K562 (cell line): ENCODE measurements around the gene GLYATL3. TPM values are rescaled to one million over a fixed set of nuclear protein-coding genes. Genes with fewer than 3 reads are reported as not detected.
A peak's percentile ranks its signal among the peaks of the same experiment; 100 is the strongest.

Experiments used
- ATAC-seq: fragments of 200-7000 bp; cut with Tn5 transposase; 3 replicates; pipeline ENCODE4 v1.9.1; 2020; ENCODE audit warnings: moderate library complexity
- Bru-seq: library from RNA; stranded (reverse); fragments of 400-500 nt; gene quantifications from one replicate; lab custom pipeline; 2021; lab: Mats Ljungman, UMichigan
- BruChase-seq, 2 experiments: library from RNA; stranded (reverse); fragments of 400-500 nt; gene quantifications; one replicate each; lab custom pipeline; 2021; lab: Mats Ljungman, UMichigan
- BruUV-seq: library from RNA; stranded (reverse); fragments of 400-500 nt; replicated peaks from 2 replicates; lab custom pipeline; 2021; lab: Mats Ljungman, UMichigan
- CTCF ChIA-PET: fragments of 300-600 bp; formaldehyde crosslinking; extraction: SDS; loops from one replicate; lab custom pipeline; 2021; ENCODE audit warnings: low intra/inter-chr PET ratio; lab: Yijun Ruan, JAX
- POLR2A ChIA-PET: fragments of 300-600, 350-650 bp; sonication (Branson Sonifier 250); formaldehyde crosslinking; extraction: SDS; loops from one replicate; lab custom pipeline; 2021; ENCODE audit warnings: antibody characterized with exemption, inconsistent platforms; lab: Yijun Ruan, JAX
- DNase-seq, 4 experiments: peaks; one replicate each; pipeline versions ENCODE4 v3.0.0 to v3.0.0-alpha.2; 2011 to 2018; ENCODE audit warnings: low spot score in 3 of 4, mixed read lengths in 3 of 4; ENCODE audit errors: extremely low read depth in 1 of 4
- FAIRE-seq: peaks from 2 replicates; lab custom pipeline; 2011; peaks lifted over from hg19 to GRCh38; lab: Jason Lieb, UNC
- H2AFZ ChIP-seq: 2 replicates; pipeline ENCODE4 v1.6.0; 2011; ENCODE audit warnings: low read depth, low read length, control low read depth, inconsistent platforms
- H3K27ac ChIP-seq: fragments of 200-600 bp; 3 replicates; pipeline ENCODE4 v1.8.0; 2011; ENCODE audit warnings: low read depth, mild to moderate bottlenecking, control low read depth, inconsistent platforms, low read length, moderate library complexity, mixed read lengths; ENCODE audit errors: extremely low read depth
- H3K27me3 ChIP-seq, 2 experiments: fragments of 300-600 bp in 1 of 2; 2 replicates in 1 of 2; 3 replicates in 1 of 2; pipeline versions ENCODE4 v1.6.0 to v1.8.0; 2011; ENCODE audit warnings: inconsistent platforms in 2 of 2, low read length in 2 of 2, mild to moderate bottlenecking in 1 of 2, mixed read lengths in 1 of 2, moderate library complexity in 1 of 2; ENCODE audit not compliant: control insufficient read depth in 2 of 2, insufficient read depth in 2 of 2
- H3K36me3 ChIP-seq: fragments of 300-600 bp; 3 replicates; pipeline ENCODE4 v1.8.0; 2011; ENCODE audit warnings: mild to moderate bottlenecking, low read length, inconsistent platforms; ENCODE audit not compliant: control insufficient read depth, insufficient read depth
- H3K4me1 ChIP-seq, 2 experiments: fragments of 200-600 bp in 1 of 2; replicated peaks in 1 of 2; 2 replicates in 1 of 2; 3 replicates in 1 of 2; pipeline versions ENCODE4 v1.5.1 to v1.8.0; 2011; ENCODE audit warnings: inconsistent platforms in 2 of 2, low read length in 2 of 2, mild to moderate bottlenecking in 1 of 2, mixed read lengths in 1 of 2, moderate library complexity in 1 of 2; ENCODE audit not compliant: control insufficient read depth in 2 of 2, insufficient read depth in 2 of 2
- H3K4me2 ChIP-seq: 2 replicates; pipeline ENCODE4 v1.6.1; 2011; ENCODE audit warnings: low read length, control low read depth, inconsistent platforms, mixed read lengths; ENCODE audit not compliant: insufficient read depth
- H3K4me3 ChIP-seq: fragments of 200-600 bp; sonication (generic), shearing (Covaris generic); 2 replicates; pipeline ENCODE4 v1.5.1; 2016; ENCODE audit warnings: control low read depth, inconsistent platforms
- H3K79me2 ChIP-seq: fragments of 200-600 bp; 3 replicates; pipeline ENCODE4 v1.8.0; 2011; ENCODE audit warnings: low read length, inconsistent platforms; ENCODE audit not compliant: control insufficient read depth, insufficient read depth
- H3K9ac ChIP-seq, 2 experiments: 2 replicates each; pipeline versions ENCODE4 v1.6.0 to v1.6.1; 2011; ENCODE audit warnings: low read depth in 2 of 2, low read length in 2 of 2, control low read depth in 1 of 2, inconsistent platforms in 1 of 2, mild to moderate bottlenecking in 1 of 2, mixed read lengths in 1 of 2; ENCODE audit not compliant: insufficient read depth in 1 of 2
- H3K9me1 ChIP-seq: one replicate; pipeline ENCODE4 v1.6.0; 2011; ENCODE audit warnings: inconsistent platforms, mild to moderate bottlenecking, low read length, moderate library complexity; ENCODE audit not compliant: control insufficient read depth, insufficient read depth
- H3K9me3 ChIP-seq: replicated peaks from 2 replicates; pipeline ENCODE4 v1.5.1; 2011; ENCODE audit warnings: low read depth, low read length, inconsistent platforms; ENCODE audit not compliant: control insufficient read depth, insufficient read depth
- H4K20me1 ChIP-seq: replicated peaks from 2 replicates; pipeline ENCODE4 v1.6.1; 2011; ENCODE audit warnings: low read length, inconsistent platforms, mixed read lengths; ENCODE audit not compliant: control insufficient read depth, insufficient read depth
- ELF4 ChIP-seq: fragments of 450-650 bp; formaldehyde crosslinking; IDR thresholded peaks from 2 replicates; pipeline ENCODE4 v1.4.0; 2022; ENCODE audit warnings: missing genetic modification characterization
- GTF2E2 ChIP-seq: fragments of 200-800 bp; sonication (Bioruptor generic); IDR thresholded peaks from 2 replicates; pipeline ENCODE4 v1.6.1; 2016; ENCODE audit warnings: missing genetic modification characterization, missing compliant biosample characterization
- NFIX ChIP-seq: fragments of 250-450 bp; sonication (Bioruptor Pico); IDR thresholded peaks from 2 replicates; pipeline ENCODE4 v1.4.0; 2020; ENCODE audit warnings: low read depth, mild to moderate bottlenecking, moderate library complexity
- TAF15 ChIP-seq: fragments of 200-400 bp; formaldehyde crosslinking; IDR thresholded peaks from 2 replicates; pipeline ENCODE4 v1.6.1; 2017; ENCODE audit warnings: mild to moderate bottlenecking, low read depth, low read length, moderate library complexity
- TRIM28 ChIP-seq: fragments of 450-650 bp; IDR thresholded peaks from 2 replicates; pipeline ENCODE4 v1.6.1; 2017
- ZNF239 ChIP-seq: fragments of 250-450 bp; sonication (Bioruptor Pico); IDR thresholded peaks from 2 replicates; pipeline ENCODE4 v1.4.0; 2020; ENCODE audit warnings: mild to moderate bottlenecking
- ZNF316 ChIP-seq: fragments of 450-650 bp; IDR thresholded peaks from 2 replicates; pipeline ENCODE4 v1.6.1; 2016
- WGBS: fragments of 100-300 bp; shearing (Covaris generic); methylation state at CpG from one replicate; pipeline ENCODE4 v1.1.6; 2016; ENCODE audit warnings: low coverage, mixed read lengths; ENCODE audit not compliant: insufficient coverage; ENCODE audit errors: missing lambda C conversion rate; 5-methylcytosine and 5-hydroxymethylcytosine counted together
- in situ Hi-C: fragments of 300-500 bp; cut with MboI; formaldehyde crosslinking; loops from 4 replicates; pipeline ENCODE4 v1.15.0; 2018; ENCODE audit warnings: inconsistent platforms, mixed read lengths
- intact Hi-C: fragments of 100-400 bp; cut with micrococcal nuclease; formaldehyde crosslinking; loops from 2 replicates; pipeline ENCODE4 v1.14.2; 2022
- long read RNA-seq, 3 experiments: library from polyadenylated mRNA in 2 of 3; library from RNA in 1 of 3; unstranded in 2 of 3; stranded (forward) in 1 of 3; transcript quantifications; one replicate each; pipeline ENCODE4 v2.0.0, GENCODE V29; 2019 to 2022
- polyA minus RNA-seq, 3 experiments: library from RNA; depleted of rRNA, polyadenylated mRNA; stranded (reverse); fragments of >200 nt; gene quantifications; 2 replicates each; pipeline ENCODE4 v1.2.3, GENCODE V29; 2011
- polyA plus RNA-seq, 8 experiments: library from polyadenylated mRNA; depleted of rRNA in 4 of 8; stranded (reverse) in 5 of 8; unstranded in 3 of 8; fragments of >200 nt; fragmentation: Nextera tagmentation in 2 of 8; fragmentation: Illumina TruSeq in 1 of 8; extraction: Ambion mirVana in 2 of 8; extraction: Trizol in 1 of 8; gene quantifications; 2 replicates each; pipeline versions ENCODE4 v1.2.1 to v1.2.3, GENCODE V29; 2011 to 2014; ENCODE audit warnings: inconsistent platforms in 1 of 8, missing spikeins in 1 of 8
- total RNA-seq, 7 experiments: library from RNA; depleted of rRNA in 6 of 7; stranded (reverse); fragments of >200 nt in 6 of 7; fragmentation: Illumina TruSeq in 2 of 7; extraction: Trizol in 2 of 7; gene quantifications; 2 replicates each; pipeline versions ENCODE4 v1.2.1 to v1.2.3, GENCODE V29; 2011 to 2021; ENCODE audit warnings: low replicate concordance in 1 of 7
- TF ChIP-seq, protein P1 (sequence below): fragments of 450-650 bp; IDR thresholded peaks from 2 replicates; pipeline ENCODE4 v1.7.0; 2016; ENCODE audit warnings: borderline replicate concordance

The GLYATL3 gene
- total RNA-seq (2011; cell fraction: chromatin; rRNA removed; ENCODE audit: low replicate concordance) = not detected in 2 replicates
- not detected in 2 replicates for total RNA-seq (2011; cell fraction: nucleolus; rRNA removed)
- not detected in 2 replicates for total RNA-seq (2011; cell fraction: nucleoplasm; rRNA removed)
- total RNA-seq (2014; rRNA removed) = not detected in 2 replicates
- total RNA-seq (2014; rRNA removed; fragmentation: Illumina TruSeq; extraction: Trizol) = not detected in 2 replicates
- total RNA-seq (2015; rRNA removed; fragmentation: Illumina TruSeq; extraction: Trizol) = not detected in 2 replicates
- not detected in 2 replicates for total RNA-seq (2021)
- not detected in 2 replicates for polyA plus RNA-seq (2011; rRNA removed)
- not detected in 2 replicates for polyA plus RNA-seq (2011; cell fraction: cytosol; rRNA removed)
- polyA plus RNA-seq (2011; cell fraction: nucleus; rRNA removed) = not detected in 2 replicates
- polyA plus RNA-seq (2012) = not detected in 2 replicates
- polyA plus RNA-seq (2014; fragmentation: Illumina TruSeq; extraction: Trizol) = not detected in 2 replicates
- polyA plus RNA-seq (2014; fragmentation: Nextera tagmentation; extraction: Ambion mirVana) = not detected
- polyA plus RNA-seq (2014; rRNA removed) = not detected in 2 replicates
- polyA minus RNA-seq (2011; rRNA and poly(A)+ RNA removed) = not detected in 2 replicates
- polyA minus RNA-seq (2011; cell fraction: cytosol; rRNA and poly(A)+ RNA removed) = not detected in 2 replicates
- polyA minus RNA-seq (2011; cell fraction: nucleus; rRNA and poly(A)+ RNA removed) = not detected in 2 replicates
- Bru-seq, nascent RNA = percentile 29 among the genes with signal in this experiment
- percentile 52 among the genes with signal in this experiment for BruChase-seq, experiment 1, labeled RNA remaining after a 2-hour chase
- BruChase-seq, experiment 2, labeled RNA remaining after a 6-hour chase = percentile 55 among the genes with signal in this experiment
- long read RNA-seq, experiment 1 = 0 reads
- long read RNA-seq, experiment 2 = 0 reads
- long read RNA-seq, experiment 3 = 0 reads

DNA sequence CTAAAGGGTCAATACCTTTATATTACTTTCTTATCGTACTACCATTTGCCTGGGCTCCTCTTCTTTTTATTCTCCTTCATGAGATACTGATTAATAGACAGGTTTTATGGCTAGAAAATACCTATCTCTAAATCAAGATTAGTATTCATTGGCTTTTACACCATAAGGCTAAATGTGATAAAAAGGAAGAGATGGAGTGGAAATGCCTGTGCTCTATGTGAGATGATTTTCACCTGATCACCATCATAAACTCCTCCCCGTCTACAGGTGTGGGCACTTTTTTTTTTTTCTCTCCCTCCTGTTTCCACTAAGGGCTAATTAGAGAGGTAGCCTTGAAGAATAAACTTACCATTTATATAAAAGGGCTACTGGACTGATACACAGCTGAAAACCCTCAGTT is at the start of gene GLYATL3:
Gene GLYATL3 (plus strand): TSS at position 301 of the 400 bp plus-strand sequence. CDS start 12,068 bp downstream, outside the sequence.
- WGBS = 13% methylated on average over 1 of the region's 2 CpGs
- H3K27me3 ChIP-seq = no peaks in the 10 kb centered on the region
- H3K79me2 ChIP-seq = no peaks in the 10 kb centered on the region
- no peaks in the 10 kb centered on the region for H3K36me3 ChIP-seq
- no peaks in the 10 kb centered on the region for H4K20me1 ChIP-seq
- no peak within 1 kb of the TSS for H2AFZ ChIP-seq
- H3K4me1 ChIP-seq = no peaks in the 10 kb centered on the region
- ChIA-PET POLR2A (interaction anchor here (0.6 kb wide), 1 partner anchor 38 kb away, joined by 3 read pairs; no protein-coding TSS in a partner anchor), CTCF (no interaction called here)
- no peak within 1 kb of the TSS for H3K4me3 ChIP-seq
- intact Hi-C loops (no loop called here), in situ Hi-C loops (no loop called here)
- H3K9me3 ChIP-seq = no peaks in the 10 kb centered on the region
- H3K9ac ChIP-seq = no peak within 1 kb of the TSS
- DNase-seq (no peak), ATAC-seq (no peak), FAIRE-seq (no peak)
- H3K4me2 ChIP-seq = no peak within 1 kb of the TSS
- no peak within 1 kb of the TSS for H3K27ac ChIP-seq
- TF ChIP-seq TRIM28 (no peak), ZNF316 (no peak), ELF4 (CRISPR knock-in tag) (no peak), GTF2E2 (tag) (no peak), TAF15 (no peak), ZNF239 (no peak), NFIX (CRISPR knock-in tag) (no peak)
- TF ChIP-seq, protein P1, sequence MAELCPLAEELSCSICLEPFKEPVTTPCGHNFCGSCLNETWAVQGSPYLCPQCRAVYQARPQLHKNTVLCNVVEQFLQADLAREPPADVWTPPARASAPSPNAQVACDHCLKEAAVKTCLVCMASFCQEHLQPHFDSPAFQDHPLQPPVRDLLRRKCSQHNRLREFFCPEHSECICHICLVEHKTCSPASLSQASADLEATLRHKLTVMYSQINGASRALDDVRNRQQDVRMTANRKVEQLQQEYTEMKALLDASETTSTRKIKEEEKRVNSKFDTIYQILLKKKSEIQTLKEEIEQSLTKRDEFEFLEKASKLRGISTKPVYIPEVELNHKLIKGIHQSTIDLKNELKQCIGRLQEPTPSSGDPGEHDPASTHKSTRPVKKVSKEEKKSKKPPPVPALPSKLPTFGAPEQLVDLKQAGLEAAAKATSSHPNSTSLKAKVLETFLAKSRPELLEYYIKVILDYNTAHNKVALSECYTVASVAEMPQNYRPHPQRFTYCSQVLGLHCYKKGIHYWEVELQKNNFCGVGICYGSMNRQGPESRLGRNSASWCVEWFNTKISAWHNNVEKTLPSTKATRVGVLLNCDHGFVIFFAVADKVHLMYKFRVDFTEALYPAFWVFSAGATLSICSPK = no peak
- no peaks in the 10 kb centered on the region for H3K9me1 ChIP-seq
- BruUV-seq = no TSS peak
